ENCODE data around the gene ZBTB17. TPM values are rescaled to one million over a fixed set of nuclear protein-coding genes. Genes with fewer than 3 reads are reported as not detected.

Gene ZBTB17
- total and polyA plus RNA-seq, 2 of the 4 experiments (the other 2 are of a cell fraction), result 26.3 to 58.2 TPM

DNA sequence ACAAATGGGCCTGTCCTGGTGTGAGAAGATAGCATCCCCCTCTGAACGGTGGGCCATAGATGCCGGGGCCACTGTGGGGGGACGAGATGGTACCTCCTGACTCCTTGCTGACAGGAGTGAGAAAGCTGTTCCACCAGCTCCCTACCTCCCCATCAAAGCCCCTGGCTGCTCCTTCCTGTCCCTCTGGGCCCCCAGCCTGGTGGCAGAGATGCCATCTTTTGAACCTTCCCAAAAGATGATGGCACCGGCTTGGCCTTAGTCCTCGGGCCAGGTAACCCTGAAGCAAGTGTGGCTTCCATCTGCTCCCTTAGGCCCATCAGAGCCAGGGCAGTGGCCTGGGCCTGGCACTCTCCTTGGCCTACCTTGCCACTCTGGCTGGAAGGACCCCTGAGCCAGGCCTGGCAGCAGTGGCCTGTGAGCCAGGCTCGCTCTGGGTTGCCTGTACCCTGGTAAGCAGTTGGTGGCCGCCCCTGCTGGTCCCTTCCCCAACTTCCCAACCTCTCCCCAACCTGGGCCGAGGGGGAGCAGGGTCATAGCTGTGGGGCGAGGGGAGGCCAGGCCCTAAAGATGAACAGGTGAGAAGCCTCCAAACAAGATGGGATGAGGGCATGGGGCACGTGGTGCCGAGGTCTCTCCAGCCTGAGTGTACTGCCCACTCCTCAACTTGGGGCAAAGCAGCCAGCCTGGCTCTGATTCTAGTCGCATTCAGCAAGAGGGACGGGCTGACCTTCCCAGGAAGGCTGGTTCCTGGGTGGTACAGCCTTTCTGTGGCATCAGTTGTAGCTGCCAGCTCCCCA is 34.7 kb downstream of the ZBTB17 start (continued):
- TF ChIP-seq FOS (IDR thresholded peaks at IDR 0.05; ENCODE audit: low read depth, low read length), result no peak

DNA sequence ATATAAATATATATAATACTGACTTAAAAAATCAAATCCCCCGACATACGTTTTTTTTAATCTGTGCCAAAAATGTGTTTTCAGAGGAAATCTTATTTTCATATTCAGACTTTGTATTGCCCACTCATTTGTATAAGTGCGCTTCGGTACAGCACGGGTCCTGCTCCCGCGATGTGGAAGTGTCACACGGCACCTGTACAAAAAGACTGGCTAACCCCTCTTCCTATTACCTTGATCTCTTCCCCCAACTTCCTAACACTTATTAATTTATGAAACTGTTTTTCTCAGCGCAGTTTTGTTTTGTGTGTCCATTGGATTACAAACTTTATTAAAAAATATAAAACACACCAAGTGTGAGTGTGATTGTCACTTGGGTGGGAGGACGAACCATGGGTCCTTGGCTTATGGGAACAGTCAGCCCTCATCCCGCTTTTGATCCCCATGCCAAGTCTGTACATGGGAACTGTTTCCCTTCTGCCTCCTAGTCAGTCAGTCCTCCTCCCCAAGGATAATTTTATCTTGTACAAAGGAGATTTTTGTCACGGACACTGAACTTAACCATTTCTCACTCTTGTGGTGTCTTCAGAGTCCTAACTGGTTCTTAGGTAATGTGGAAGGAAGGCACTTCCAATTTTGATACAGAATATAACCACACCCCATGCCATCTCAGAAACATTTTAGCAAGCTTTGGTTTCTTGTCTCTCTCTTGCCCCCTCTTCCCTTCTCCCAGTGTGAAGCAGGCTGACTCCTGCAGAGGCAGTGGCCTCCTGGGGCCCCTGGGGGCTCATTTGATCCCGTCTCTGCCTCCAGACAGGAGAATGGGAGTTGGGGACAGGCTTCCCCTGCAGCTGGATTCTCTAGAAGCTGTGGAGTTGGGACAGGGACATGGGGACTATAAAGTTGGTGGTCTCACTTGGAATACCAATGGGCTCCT is 35.5 kb downstream of the ZBTB17 start:
- no peak for TF ChIP-seq FOS (IDR thresholded peaks at IDR 0.05; ENCODE audit: low read depth, low read length)
- TF ChIP-seq RFX5 (IDR thresholded peaks at IDR 0.05; ENCODE audit: low read depth, low read length), result no peak
- TF ChIP-seq MAFK (IDR thresholded peaks at IDR 0.05; ENCODE audit: low read depth, low read length), result no peak
- TF ChIP-seq, protein P1, sequence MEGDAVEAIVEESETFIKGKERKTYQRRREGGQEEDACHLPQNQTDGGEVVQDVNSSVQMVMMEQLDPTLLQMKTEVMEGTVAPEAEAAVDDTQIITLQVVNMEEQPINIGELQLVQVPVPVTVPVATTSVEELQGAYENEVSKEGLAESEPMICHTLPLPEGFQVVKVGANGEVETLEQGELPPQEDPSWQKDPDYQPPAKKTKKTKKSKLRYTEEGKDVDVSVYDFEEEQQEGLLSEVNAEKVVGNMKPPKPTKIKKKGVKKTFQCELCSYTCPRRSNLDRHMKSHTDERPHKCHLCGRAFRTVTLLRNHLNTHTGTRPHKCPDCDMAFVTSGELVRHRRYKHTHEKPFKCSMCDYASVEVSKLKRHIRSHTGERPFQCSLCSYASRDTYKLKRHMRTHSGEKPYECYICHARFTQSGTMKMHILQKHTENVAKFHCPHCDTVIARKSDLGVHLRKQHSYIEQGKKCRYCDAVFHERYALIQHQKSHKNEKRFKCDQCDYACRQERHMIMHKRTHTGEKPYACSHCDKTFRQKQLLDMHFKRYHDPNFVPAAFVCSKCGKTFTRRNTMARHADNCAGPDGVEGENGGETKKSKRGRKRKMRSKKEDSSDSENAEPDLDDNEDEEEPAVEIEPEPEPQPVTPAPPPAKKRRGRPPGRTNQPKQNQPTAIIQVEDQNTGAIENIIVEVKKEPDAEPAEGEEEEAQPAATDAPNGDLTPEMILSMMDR (conservative IDR thresholded peaks at IDR 0.05; ENCODE audit: low read depth, low read length), result no peak
- TF ChIP-seq NFE2L2 (IDR thresholded peaks at IDR 0.05; ENCODE audit: low read depth, low read length), result no peak
- TF ChIP-seq, protein P2, sequence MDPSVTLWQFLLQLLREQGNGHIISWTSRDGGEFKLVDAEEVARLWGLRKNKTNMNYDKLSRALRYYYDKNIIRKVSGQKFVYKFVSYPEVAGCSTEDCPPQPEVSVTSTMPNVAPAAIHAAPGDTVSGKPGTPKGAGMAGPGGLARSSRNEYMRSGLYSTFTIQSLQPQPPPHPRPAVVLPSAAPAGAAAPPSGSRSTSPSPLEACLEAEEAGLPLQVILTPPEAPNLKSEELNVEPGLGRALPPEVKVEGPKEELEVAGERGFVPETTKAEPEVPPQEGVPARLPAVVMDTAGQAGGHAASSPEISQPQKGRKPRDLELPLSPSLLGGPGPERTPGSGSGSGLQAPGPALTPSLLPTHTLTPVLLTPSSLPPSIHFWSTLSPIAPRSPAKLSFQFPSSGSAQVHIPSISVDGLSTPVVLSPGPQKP (IDR thresholded peaks at IDR 0.05; ENCODE audit: borderline replicate concordance, low read depth, low read length), result no peak
- no peak for TF ChIP-seq RCOR1 (IDR thresholded peaks at IDR 0.05; ENCODE audit: insufficient replicate concordance, low read length)
- TF ChIP-seq MAZ (IDR thresholded peaks at IDR 0.05; ENCODE audit: borderline replicate concordance, low read depth, low read length), result no peak
- no peak for TF ChIP-seq BHLHE40 (IDR thresholded peaks at IDR 0.05; ENCODE audit: low read depth, low read length)
- no peak for TF ChIP-seq MXI1 (IDR thresholded peaks at IDR 0.05; ENCODE audit: borderline replicate concordance, low read depth, low read length)
- no peak overlapping the region for H3K4ac ChIP-seq (ENCODE audit: low read depth, low read length)
- H2AK5ac ChIP-seq (ENCODE audit: low read depth, low read length), result 0 out of 2 replicates have a peak overlapping the region, but pooled peaks have one; percentile 5
- H3K14ac ChIP-seq (replicated peaks; ENCODE audit: low read depth, low read length), result no peak overlapping the region
- no peak overlapping the region for H3K4me3 ChIP-seq (ENCODE audit: insufficient read depth, low read depth, low read length)
- no peak overlapping the region for H2AFZ ChIP-seq (replicated peaks; ENCODE audit: low read length, poor library complexity)
- H3K18ac ChIP-seq (ENCODE audit: low read depth, low read length), result no peak overlapping the region
- H3K9ac ChIP-seq (ENCODE audit: low read depth, low read length), result no peak overlapping the region
- H3K9me1 ChIP-seq (ENCODE audit: insufficient read depth, low read length), result peaks cover 25% of the 10 kb centered on the region
- 0 out of 3 replicates have a peak overlapping the region, but pooled peaks have one; percentile 5 for H2BK15ac ChIP-seq (ENCODE audit: low read depth, low read length)
- intact Hi-C loops (cut with micrococcal nuclease) (no loop called here), in situ Hi-C loops (cut with MboI; ENCODE audit: low sequenced_read_pairs) (no loop called here), dilution Hi-C loops (cut with HindIII; ENCODE audit: low sequenced_read_pairs, unreplicated experiment) (no loop called here)
- no peaks in the 10 kb centered on the region for H3K9me3 ChIP-seq (ENCODE audit: control insufficient read depth, insufficient read depth, low read length)
- BruUV-seq (replicated peaks), result no TSS peak
- no peak overlapping the region; the same call in 1 of the 2 replicates for H4K91ac ChIP-seq (ENCODE audit: insufficient read depth, low read depth, low read length)
- no peak overlapping the region; the same call in 1 of the 2 replicates for H3K23ac ChIP-seq (ENCODE audit: low read depth, low read length)
- H3K79me1 ChIP-seq (ENCODE audit: low read depth in 1 of 2, low read length in 2 of 2), result peaks cover 11 to 67% of the 10 kb centered on the region in 2 experiments; a peak in 3 of 4 replicates
- H3K4me1 ChIP-seq (ENCODE audit: control insufficient read depth, insufficient read depth, low read length), result peaks cover 14% of the 10 kb centered on the region
- H2BK20ac ChIP-seq (ENCODE audit: low read depth, low read length), result no peak overlapping the region
- WGBS, 2 experiments (ENCODE audit: extremely low coverage in 2 of 2, insufficient read length in 1 of 2), result no CpG with 5 or more reads among the region's 13 CpGs
- no peak overlapping the region for H3K56ac ChIP-seq (ENCODE audit: extremely low read depth, insufficient read depth, low read length)
- peaks cover 71% of the 10 kb centered on the region for H3K36me3 ChIP-seq (ENCODE audit: control insufficient read depth, insufficient read depth, low read length)
- no peak overlapping the region for H2AK9ac ChIP-seq (replicated peaks; ENCODE audit: low read depth, low read length, poor library complexity)
- H2BK120ac ChIP-seq (ENCODE audit: low read depth, low read length), result no peak overlapping the region
- ATAC-seq (ENCODE audit: low read depth) (no peak), DNase-seq (no peak)
- H3K27ac ChIP-seq (ENCODE audit: insufficient read depth, low read length), result no peak overlapping the region
- no peaks in the 10 kb centered on the region for H3K27me3 ChIP-seq (ENCODE audit: control insufficient read depth, insufficient read depth, low read length)
- no peak overlapping the region for H4K5ac ChIP-seq (ENCODE audit: low read depth, low read length)
- no peak overlapping the region for H2BK5ac ChIP-seq (ENCODE audit: low read depth, low read length, poor library complexity, severe bottlenecking)
- ChIA-PET CTCF (no interaction called here), POLR2A (ENCODE audit: unreplicated experiment) (no interaction called here)
- H4K8ac ChIP-seq (ENCODE audit: low read depth in 2 of 2, low read length in 2 of 2), result no peak overlapping the region; a peak in 1 of 4 replicates
- H3K4me2 ChIP-seq (ENCODE audit: low read depth, low read length), result no peak overlapping the region
- peaks cover 3% of the 10 kb centered on the region; the same call in 1 of the 2 replicates for H4K20me1 ChIP-seq (ENCODE audit: insufficient read depth, low read length)
